22Rv1 (cell line): ENCODE results near the gene NRROS.

Experiments used
- ZFX ChIP-seq: fragments of 450-650 bp; IDR thresholded peaks from 2 replicates; pipeline ENCODE4 v1.6.1; 2017; ENCODE audit warnings: antibody characterized with exemption, borderline replicate concordance
- TF ChIP-seq, protein P1 (sequence below): fragments of 450-650 bp; IDR thresholded peaks from 2 replicates; pipeline ENCODE4 v1.5.1; 2017; ENCODE audit warnings: mild to moderate bottlenecking

DNA sequence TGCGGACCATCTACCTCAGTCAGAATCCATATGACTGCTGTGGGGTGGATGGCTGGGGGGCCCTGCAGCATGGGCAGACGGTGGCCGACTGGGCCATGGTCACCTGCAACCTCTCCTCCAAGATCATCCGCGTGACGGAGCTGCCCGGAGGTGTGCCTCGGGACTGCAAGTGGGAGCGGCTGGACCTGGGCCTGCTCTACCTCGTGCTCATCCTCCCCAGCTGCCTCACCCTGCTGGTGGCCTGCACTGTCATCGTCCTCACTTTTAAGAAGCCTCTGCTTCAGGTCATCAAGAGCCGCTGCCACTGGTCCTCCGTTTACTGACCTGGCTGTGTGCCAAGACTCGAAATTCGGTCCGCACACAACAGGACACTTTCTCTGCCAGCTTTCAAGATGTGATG, 21.9 kb downstream of the NRROS start:
- TF ChIP-seq, protein P1, sequence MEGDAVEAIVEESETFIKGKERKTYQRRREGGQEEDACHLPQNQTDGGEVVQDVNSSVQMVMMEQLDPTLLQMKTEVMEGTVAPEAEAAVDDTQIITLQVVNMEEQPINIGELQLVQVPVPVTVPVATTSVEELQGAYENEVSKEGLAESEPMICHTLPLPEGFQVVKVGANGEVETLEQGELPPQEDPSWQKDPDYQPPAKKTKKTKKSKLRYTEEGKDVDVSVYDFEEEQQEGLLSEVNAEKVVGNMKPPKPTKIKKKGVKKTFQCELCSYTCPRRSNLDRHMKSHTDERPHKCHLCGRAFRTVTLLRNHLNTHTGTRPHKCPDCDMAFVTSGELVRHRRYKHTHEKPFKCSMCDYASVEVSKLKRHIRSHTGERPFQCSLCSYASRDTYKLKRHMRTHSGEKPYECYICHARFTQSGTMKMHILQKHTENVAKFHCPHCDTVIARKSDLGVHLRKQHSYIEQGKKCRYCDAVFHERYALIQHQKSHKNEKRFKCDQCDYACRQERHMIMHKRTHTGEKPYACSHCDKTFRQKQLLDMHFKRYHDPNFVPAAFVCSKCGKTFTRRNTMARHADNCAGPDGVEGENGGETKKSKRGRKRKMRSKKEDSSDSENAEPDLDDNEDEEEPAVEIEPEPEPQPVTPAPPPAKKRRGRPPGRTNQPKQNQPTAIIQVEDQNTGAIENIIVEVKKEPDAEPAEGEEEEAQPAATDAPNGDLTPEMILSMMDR: no peak
- no peak for TF ChIP-seq ZFX
